Activated CD4-positive, alpha-beta memory T cell treated with anti-CD3 and anti-CD28 coated beads for 36 hours (primary cell): ENCODE measurements around the gene YAP1. TPM values are rescaled to one million over a fixed set of nuclear protein-coding genes. Genes with fewer than 3 reads are reported as not detected.

Source experiments
- total RNA-seq, 2 experiments: library from RNA; stranded (reverse); gene quantifications; one replicate each; pipeline ENCODE4 v1.2.3, GENCODE V29; 2021

The YAP1 gene
- total RNA-seq, 2 experiments from 2014 or later: 0.24 to 0.71 TPM

Other genes with a start within 250 kb of the YAP1 start
- 1 to 10 TPM; 1.1 to 1.8 TPM for gene CEP126, start 195.4 kb upstream of the YAP1 start, total RNA-seq
- gene ANGPTL5, start 193.9 kb upstream of the YAP1 start, total RNA-seq: not detected
- not detected for gene CFAP300, start 63.0 kb upstream of the YAP1 start, total RNA-seq
- 100 to 1,000 TPM; 135 to 139 TPM for gene BIRC3, start 207.0 kb downstream of the YAP1 start, total RNA-seq
- gene BIRC2, start 236.8 kb downstream of the YAP1 start, total RNA-seq: 10 to 100 TPM; 33.7 to 34.3 TPM